ENCODE data around the gene FANCD2OS. TPM values are rescaled to one million over a fixed set of nuclear protein-coding genes. Genes with fewer than 3 reads are reported as not detected.

FANCD2OS gene
- total RNA-seq, 1 experiment from 2014 or later, result not detected

DNA sequence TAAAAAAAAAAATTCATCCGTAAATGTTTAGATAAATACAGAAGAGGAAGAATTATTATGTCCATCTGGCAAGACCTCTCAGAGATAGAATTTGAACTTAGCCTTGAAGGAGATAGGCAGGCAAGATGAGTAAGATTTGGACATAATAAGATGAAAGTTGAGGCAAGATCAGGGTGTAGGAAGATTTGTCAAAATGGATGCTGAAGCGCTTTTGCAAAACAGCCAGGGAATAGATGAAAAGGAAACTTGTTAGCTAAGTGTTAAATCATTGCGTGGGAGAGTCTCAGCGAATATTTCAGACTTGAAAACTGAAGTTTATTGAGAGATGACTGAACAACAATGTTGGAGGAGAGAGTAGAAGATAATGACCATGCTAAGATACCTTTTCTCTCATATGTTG is 14.7 kb upstream of the FANCD2OS start:
- no peak overlapping the region for H3K56ac ChIP-seq (ENCODE audit: insufficient read length, low read depth, low read length)
- H3K14ac ChIP-seq (ENCODE audit: insufficient read depth, low read length), result no peak overlapping the region
- H3K4me1 ChIP-seq (ENCODE audit: insufficient read depth, low read length), result no peaks in the 10 kb centered on the region
- H4K91ac ChIP-seq (ENCODE audit: insufficient read length, low read depth, low read length), result no peak overlapping the region
- no peak overlapping the region for H3K4ac ChIP-seq (ENCODE audit: low read depth, low read length)
- no peak overlapping the region for H3K4me3 Mint-ChIP-seq
- H3K79me1 ChIP-seq (ENCODE audit: insufficient read depth, low read depth, low read length, poor library complexity, severe bottlenecking), result no peaks in the 10 kb centered on the region
- no peak overlapping the region for H2AK5ac ChIP-seq (ENCODE audit: insufficient read length, low read length)
- no peaks in the 10 kb centered on the region for H3K27me3 Mint-ChIP-seq (ENCODE audit: low read depth)
- no peak overlapping the region for H3K9ac ChIP-seq (ENCODE audit: extremely low read depth, insufficient read length, low read length)
- H4K5ac ChIP-seq (ENCODE audit: insufficient read length, low read depth, low read length), result no peak overlapping the region
- no peak overlapping the region for H2BK20ac ChIP-seq (ENCODE audit: low read depth, low read length, poor library complexity, severe bottlenecking)
- no peak overlapping the region for H3K23ac ChIP-seq (ENCODE audit: insufficient read length, low read depth, low read length)
- H3K9me3 ChIP-seq (ENCODE audit: control insufficient read depth, low read depth, low read length), result no peaks in the 10 kb centered on the region
- no peak for TF ChIP-seq CTCF (conservative IDR thresholded peaks at IDR 0.05)
- no peak overlapping the region for H3T11ph ChIP-seq (ENCODE audit: low read length)
- no peak overlapping the region for H2BK120ac ChIP-seq (ENCODE audit: low read depth, low read length, poor library complexity, severe bottlenecking)
- peaks cover 3% of the 10 kb centered on the region; the same call in 1 of the 2 replicates for H3K79me2 ChIP-seq (ENCODE audit: insufficient read depth, low read length)
- no peak overlapping the region for H3K27ac ChIP-seq (ENCODE audit: insufficient read length, low read depth, low read length)
- H3K27me3 ChIP-seq (ENCODE audit: insufficient read depth, low read length), result no peaks in the 10 kb centered on the region
- H3K9me3 Mint-ChIP-seq, result no peaks in the 10 kb centered on the region
- H3K27ac Mint-ChIP-seq, result no peak overlapping the region
- no peak overlapping the region for H2BK15ac ChIP-seq (ENCODE audit: low read depth, low read length)
- H3K23me2 ChIP-seq (ENCODE audit: insufficient read length, low read depth, low read length, poor library complexity, severe bottlenecking), result no peaks in the 10 kb centered on the region
- no peak overlapping the region for H4K8ac ChIP-seq (replicated peaks; ENCODE audit: insufficient read length, low read depth, low read length)
- no peaks in the 10 kb centered on the region for H4K20me1 ChIP-seq (ENCODE audit: control insufficient read depth, insufficient read depth, insufficient read length)
- H3K18ac ChIP-seq (ENCODE audit: insufficient read length, low read depth, low read length), result no peak overlapping the region
- DNase-seq, result no peak
- H3K4me1 Mint-ChIP-seq, result no peaks in the 10 kb centered on the region
- no CpG with 5 or more reads among the region's 4 CpGs for WGBS (ENCODE audit: extremely low coverage, insufficient read length, low lambda C conversion rate)
- H3K36me3 Mint-ChIP-seq (ENCODE audit: insufficient read depth in 1 of 3, low read depth in 3 of 3), result peaks cover 24 to 61% (median 54%) of the 10 kb centered on the region in 3 experiments
- H2AFZ ChIP-seq (ENCODE audit: low read length), result no peak overlapping the region
- no peak overlapping the region for H2BK5ac ChIP-seq (ENCODE audit: insufficient read length, low read length)
- H3K4me2 ChIP-seq (ENCODE audit: insufficient read depth, insufficient read length, low read length), result no peak overlapping the region
- no peak overlapping the region for H2BK12ac ChIP-seq (ENCODE audit: insufficient read length, low read depth, low read length)

Measured in H9 (cell line).